HG02678 (cell line): ENCODE data around the gene METTL8.
"Not testable (repeated sequence)": the region's sequence is repeated elsewhere in the genome, so short reads cannot be mapped to it uniquely, and the experiment has no call there.

Source experiments
- ATAC-seq: cut with Tn5 transposase; IDR thresholded peaks from one replicate; pipeline ENCODE4 v1.9.1; 2021; ENCODE audit warnings: mild to moderate bottlenecking, moderate library complexity; ENCODE audit not compliant: unreplicated experiment

The METTL8 gene

GRCh38 chr2:171402906-171403580, 30.7 kb downstream of the METTL8 start:
- no peak for ATAC-seq

DNA sequence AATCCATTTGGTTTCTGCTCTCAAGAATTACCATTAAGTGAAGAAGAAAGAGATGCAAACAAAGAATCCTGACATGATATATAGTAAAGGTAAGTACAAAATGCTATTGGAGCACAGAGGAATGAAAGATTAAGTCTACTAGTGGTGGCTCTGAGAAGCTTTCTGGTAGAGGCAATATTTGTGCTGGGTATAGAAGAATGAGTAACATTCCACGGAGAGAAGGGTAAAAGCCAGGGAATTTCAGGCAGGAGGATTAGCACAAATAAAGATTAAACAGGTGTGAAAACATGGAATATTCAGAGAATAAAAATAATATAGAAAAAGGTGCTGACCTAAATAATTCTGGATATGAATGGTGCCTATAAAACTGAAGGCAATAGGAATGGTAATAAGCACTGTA, 31.8 kb downstream of the METTL8 start:
- ATAC-seq, result no peak

DNA sequence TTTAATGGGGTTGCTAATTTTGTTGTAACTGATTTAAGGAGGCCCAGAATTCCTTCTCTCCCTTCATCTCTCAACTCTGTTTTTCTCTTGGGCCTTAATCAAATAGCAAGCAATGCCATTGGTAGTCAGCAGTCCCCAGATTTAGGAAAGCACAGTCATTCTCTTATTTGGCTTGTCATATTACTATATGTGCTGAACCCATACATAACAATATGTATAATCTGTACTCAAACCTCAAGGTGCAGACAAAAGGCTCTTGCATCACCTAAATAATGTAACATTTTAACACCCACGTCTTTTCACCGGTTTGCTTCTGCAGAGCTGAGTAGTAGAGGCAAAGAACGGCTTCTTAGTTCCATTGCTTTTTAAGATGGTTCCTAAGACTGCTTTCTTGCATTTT, 33.4 kb downstream of the METTL8 start:
- no peak for ATAC-seq

- ATAC-seq, result no peak
Measured at GRCh38 chr2:171399292-171399691, 34.5 kb downstream of the METTL8 start.

DNA sequence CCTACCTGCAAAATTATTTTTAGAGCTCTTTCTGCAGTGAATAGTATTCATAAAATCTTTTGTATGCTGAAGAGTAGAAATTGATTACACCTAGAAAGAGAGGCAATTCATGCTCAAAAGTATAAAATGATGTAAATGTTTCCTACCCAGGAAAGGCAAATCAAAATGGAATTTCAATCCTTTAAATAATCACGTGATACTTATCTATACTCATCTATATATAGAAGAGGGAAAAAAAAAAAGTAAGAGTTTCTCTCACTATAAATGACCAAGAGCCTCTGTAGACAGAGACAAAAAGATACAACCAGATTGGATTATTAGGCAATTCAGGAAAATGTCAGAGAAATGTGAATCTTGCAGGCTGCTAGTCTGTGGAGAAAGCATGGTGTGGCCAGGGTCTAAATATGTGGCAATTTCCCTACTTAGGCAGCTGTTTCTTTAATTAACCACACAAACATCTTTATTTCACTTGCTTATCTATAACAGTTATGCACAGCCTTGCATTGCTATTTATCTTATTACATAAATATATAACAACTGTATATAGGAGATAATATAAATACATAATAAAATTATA, 39.5 kb downstream of the METTL8 start:
- ATAC-seq, result no peak

GRCh38 chr2:171393487-171393886, 40.3 kb downstream of the METTL8 start:
- ATAC-seq, result no peak

- no peak for ATAC-seq
Measured at GRCh38 chr2:171391532-171391931, 42.3 kb downstream of the METTL8 start.

DNA sequence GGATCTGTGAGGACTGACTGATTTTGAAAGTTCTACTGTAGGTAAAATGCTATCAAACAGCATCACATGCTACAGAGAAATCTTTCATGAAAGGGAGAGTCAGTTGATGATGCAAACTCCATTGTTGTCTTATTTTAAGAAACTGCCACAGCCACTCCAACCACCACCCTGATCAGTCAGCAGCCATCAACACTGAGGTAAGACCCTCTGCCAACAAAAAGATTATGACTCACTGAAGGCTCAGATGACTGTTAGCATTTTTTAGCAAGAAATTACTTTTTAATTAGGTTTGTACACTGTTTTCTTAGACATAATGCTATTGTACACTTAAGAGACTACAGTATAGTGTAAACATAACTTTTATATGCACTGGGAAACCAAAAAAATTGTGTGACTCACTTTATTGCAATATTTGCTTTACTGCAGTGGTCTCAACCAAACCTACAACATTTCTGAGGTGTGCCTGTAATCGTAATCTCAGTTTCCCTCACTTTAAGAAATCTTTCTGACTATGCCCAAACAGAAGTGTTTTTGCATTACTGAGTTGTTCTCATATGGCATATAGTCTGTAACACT, 42.8 kb downstream of the METTL8 start:
- no peak for ATAC-seq

DNA sequence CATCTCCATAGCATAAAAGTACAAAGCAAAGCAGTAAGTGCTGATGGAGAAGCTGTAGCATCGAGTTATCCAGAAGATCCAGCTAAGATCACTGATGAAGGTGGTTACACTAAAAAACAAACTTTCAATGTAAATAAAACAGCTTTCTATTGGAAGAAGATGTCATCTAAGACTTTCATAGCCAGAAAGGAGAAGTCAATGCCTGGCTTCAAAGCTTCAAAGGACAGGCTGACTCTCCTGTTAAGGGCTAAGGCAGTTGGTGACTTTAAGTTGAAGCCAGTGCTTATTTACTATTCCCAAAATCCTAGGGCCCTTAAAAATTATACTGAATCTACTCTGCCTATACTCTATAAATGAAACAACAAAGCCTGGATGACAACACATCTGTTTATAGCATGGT, 44.0 kb downstream of the METTL8 start:
- no peak for ATAC-seq

- no peak for ATAC-seq
Measured at GRCh38 chr2:171389325-171389724, 44.5 kb downstream of the METTL8 start.

- ATAC-seq, result no peak
Measured at GRCh38 chr2:171387052-171387451, 46.7 kb downstream of the METTL8 start.

- no peak for ATAC-seq
Measured at GRCh38 chr2:171386627-171387026, 47.2 kb downstream of the METTL8 start.

DNA sequence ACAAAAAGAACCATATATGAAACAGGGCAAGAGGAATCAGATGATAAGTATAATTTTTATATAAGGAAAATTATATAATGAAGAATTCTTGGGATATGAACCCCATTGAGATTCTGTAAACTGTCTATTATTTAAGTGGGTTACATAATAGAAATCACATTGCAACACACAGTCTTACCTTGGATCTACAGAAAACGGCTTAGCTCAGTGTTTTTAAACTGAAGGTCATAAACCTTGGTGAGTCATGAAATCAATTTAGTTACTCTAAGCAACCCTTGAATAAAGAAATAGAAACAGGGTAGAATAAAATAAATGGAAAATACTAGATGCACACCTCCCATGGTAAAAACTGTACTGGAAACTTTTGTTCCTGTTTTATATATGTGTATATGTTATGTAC, 50.7 kb downstream of the METTL8 start:
- ATAC-seq, result no peak

DNA sequence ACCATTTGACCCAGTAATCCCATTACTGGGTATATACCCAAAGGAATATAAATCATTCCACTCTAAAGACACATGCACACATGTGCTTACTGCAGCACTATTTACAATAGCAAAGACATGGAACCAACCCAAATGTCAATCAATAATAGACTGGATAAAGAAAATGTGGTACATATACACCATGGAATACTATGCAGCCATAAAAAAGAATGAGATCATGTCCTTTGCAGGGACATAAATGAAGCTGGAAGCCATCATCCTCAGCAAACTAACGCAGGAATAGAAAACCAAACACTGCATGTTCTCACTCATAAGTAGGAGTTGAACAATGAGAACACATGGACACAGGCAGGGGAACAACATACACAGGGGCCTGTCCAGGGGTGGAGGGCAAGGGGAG, 51.6 kb downstream of the METTL8 start:
- not testable (repeated sequence) for ATAC-seq

GRCh38 chr2:171377852-171378251, 55.9 kb downstream of the METTL8 start:
- not testable (repeated sequence) for ATAC-seq

- no peak for ATAC-seq
Measured at GRCh38 chr2:171367692-171368091, 66.1 kb downstream of the METTL8 start.

DNA sequence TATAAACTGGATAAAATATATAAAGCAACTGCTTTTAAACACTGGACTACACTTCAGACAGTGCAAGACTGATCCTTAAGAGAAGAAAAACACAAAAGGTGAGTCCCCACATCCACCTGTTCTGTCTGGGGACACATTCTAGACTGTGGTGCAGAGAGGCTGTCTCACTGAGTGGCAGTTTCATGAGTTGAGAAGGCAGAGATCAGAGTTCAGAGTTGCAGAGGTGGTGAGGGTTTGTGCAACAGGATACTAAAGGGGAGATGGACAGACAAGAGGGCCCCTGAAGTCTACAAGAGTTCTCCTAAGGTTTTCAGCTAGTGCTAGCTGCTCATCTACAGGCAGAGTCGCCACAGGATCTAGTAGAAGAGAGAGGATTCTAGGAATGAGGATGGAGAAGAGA, 68.0 kb downstream of the METTL8 start:
- ATAC-seq, result no peak

GRCh38 chr2:171365232-171365631, 68.6 kb downstream of the METTL8 start:
- no peak for ATAC-seq

DNA sequence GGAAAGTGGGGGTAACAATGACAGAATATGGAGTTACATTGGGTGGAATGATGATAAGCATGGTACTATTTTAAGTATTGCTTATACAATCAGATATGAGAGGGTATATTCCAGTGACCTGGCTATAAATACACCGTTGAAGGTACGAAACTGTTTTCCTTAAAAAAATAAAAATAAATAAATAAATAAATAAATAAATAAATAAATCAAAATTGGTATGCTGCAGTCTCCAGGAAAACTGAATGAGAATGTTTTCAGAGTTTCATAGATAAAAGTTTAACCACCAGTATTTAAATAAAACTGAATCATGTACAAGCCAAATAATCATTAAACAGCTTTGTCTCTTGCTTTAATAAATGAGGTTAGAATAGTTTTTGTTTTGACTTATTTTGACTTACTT, 71.4 kb downstream of the METTL8 start:
- no peak for ATAC-seq

DNA sequence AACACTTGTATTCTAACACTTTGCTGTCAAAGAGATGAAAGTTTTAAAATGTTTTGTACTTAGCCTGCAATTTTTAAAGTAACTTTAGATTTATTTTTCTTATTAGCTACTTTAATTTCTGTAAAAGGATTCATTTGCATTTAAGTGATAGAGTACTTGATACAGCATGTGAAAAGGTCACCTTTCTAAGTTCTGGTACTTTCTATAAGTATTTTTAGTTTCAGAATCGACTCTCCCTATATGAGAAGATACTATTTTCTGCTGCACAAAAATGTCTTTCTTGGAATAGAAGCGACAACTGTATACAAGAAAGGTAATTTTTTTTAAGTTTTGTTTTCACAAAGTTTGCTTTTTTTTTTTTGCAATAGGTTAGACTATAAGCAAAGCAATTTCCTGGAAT, 72.9 kb downstream of the METTL8 start:
- ATAC-seq, result peak; percentile 42

GRCh38 chr2:171353746-171354145, 80.0 kb downstream of the METTL8 start:
- not testable (repeated sequence) for ATAC-seq

GRCh38 chr2:171348056-171348455, 85.7 kb downstream of the METTL8 start:
- no peak for ATAC-seq
